ENCODE results near the gene NABP1.
A peak's percentile ranks its signal among the peaks of the same experiment; 100 is the strongest.

Gene NABP1

DNA sequence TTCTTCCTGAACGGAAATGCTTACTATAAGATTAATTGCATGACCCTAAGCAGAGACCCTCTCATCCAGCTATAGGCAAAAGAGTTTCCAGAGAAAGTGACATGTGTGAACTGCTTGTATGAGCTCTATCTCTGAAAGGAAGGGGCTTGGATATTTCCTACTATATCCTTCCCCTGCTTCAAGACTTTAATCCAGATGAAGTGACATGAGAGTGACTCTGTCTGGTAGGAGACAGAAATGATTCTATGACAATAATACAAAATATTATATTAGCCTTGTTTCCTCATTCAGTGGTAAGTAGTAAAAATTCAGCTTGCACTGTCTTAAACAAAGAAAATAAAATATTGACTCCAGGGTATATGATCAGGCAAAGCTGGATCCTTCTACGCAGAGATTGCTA, 37.5 kb downstream of the NABP1 start:
- TF ChIP-seq, protein P1, sequence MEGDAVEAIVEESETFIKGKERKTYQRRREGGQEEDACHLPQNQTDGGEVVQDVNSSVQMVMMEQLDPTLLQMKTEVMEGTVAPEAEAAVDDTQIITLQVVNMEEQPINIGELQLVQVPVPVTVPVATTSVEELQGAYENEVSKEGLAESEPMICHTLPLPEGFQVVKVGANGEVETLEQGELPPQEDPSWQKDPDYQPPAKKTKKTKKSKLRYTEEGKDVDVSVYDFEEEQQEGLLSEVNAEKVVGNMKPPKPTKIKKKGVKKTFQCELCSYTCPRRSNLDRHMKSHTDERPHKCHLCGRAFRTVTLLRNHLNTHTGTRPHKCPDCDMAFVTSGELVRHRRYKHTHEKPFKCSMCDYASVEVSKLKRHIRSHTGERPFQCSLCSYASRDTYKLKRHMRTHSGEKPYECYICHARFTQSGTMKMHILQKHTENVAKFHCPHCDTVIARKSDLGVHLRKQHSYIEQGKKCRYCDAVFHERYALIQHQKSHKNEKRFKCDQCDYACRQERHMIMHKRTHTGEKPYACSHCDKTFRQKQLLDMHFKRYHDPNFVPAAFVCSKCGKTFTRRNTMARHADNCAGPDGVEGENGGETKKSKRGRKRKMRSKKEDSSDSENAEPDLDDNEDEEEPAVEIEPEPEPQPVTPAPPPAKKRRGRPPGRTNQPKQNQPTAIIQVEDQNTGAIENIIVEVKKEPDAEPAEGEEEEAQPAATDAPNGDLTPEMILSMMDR (IDR thresholded peaks at IDR 0.05; ENCODE audit: insufficient read depth, low read depth, low read length, missing control alignments) = no peak
- H3K4me3 ChIP-seq (ENCODE audit: low read depth, low read length) = no peak overlapping the region
- DNase-seq (ENCODE audit: low read depth) = no peak

DNA sequence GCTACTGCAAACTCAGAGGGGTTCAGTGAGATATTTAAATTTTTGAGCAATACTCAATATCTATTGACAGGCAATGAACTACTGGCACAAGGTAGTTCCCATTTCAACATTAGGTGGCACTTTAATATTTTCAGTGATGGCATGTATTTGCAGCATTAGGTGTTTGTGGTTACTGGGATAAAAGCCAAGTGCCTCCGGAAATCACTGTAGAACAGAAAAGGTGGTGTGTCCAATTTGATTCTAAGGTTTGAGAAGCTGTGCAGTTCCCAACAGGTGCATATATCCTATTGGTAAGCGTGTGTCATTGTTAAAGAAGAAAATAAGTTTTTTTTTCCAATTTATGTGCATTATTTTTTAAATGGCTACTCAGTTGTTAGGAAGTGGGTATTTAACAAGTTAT, 41.3 kb downstream of the NABP1 start:
- H3K4me3 ChIP-seq (ENCODE audit: low read depth, low read length) = no peak overlapping the region
- TF ChIP-seq, protein P1 (IDR thresholded peaks at IDR 0.05; ENCODE audit: insufficient read depth, low read depth, low read length, missing control alignments) = no peak
- DNase-seq (ENCODE audit: low read depth) = no peak

DNA sequence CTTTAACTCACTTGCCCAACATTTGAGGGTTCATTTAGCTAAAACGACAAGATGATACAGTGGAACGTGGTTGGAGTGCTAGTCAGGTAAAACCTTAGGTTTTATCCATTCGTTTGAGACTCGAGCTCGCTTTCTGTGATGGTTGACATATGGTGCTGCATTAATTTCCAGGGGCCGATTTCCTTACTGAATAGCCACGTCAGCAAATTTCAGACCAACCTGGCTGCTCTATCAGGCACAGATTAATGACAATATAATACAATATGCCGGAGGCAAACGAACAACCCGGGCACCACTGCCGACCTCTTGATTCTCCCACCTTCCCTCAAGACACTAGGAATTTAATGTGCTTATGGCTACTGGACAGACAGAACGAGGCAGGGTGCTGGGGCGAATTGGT, 42.0 kb downstream of the NABP1 start:
- no peak overlapping the region for H3K4me3 ChIP-seq (ENCODE audit: low read depth, low read length)
- TF ChIP-seq, protein P1 (IDR thresholded peaks at IDR 0.05; ENCODE audit: insufficient read depth, low read depth, low read length, missing control alignments) = no peak
- no peak for DNase-seq (ENCODE audit: low read depth)

DNA sequence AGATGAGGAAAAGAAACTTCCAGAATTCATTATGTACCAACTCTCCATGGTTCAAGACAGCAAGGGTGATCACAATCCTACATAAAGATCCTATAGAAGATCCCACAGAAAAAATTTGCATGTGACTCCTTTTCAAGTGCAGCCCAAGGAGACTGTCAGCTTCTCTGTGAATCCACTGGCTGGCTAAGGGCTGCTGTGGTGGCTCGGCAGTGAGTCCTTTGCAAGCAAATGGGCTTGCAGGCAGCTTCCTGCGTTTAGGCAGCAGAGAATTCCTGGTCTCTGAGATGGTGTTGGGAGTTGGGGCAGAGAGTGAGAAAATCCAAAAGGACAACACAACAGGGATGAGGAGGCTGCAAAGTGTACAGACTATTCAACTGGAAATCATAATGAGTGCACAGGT, 43.4 kb downstream of the NABP1 start:
- no peak overlapping the region for H3K4me3 ChIP-seq (ENCODE audit: low read depth, low read length)
- no peak for DNase-seq (ENCODE audit: low read depth)
- TF ChIP-seq, protein P1 (IDR thresholded peaks at IDR 0.05; ENCODE audit: insufficient read depth, low read depth, low read length, missing control alignments) = no peak

DNA sequence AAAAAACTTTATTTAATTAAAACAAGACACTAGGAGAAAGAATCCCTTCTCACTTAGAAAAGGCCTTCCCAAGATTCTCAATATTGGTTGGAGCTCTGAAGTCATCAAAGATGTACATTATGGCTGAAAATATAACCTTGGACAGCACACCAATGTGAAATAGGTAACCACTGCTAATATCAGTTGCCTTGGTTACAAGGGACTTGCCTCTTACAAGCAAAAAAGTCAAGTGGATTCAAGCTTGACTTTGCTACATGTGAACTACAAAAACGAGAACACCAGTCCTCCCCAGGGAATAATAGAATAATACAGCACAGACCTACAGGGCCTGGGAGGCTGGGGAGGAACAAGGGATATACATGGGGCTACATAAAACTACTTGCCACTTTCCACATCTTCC, 46.1 kb downstream of the NABP1 start:
- H3K4me3 ChIP-seq (ENCODE audit: low read depth, low read length) = no peak overlapping the region
- TF ChIP-seq, protein P1 (IDR thresholded peaks at IDR 0.05; ENCODE audit: insufficient read depth, low read depth, low read length, missing control alignments) = no peak
- DNase-seq (ENCODE audit: low read depth) = peak; percentile 36

DNA sequence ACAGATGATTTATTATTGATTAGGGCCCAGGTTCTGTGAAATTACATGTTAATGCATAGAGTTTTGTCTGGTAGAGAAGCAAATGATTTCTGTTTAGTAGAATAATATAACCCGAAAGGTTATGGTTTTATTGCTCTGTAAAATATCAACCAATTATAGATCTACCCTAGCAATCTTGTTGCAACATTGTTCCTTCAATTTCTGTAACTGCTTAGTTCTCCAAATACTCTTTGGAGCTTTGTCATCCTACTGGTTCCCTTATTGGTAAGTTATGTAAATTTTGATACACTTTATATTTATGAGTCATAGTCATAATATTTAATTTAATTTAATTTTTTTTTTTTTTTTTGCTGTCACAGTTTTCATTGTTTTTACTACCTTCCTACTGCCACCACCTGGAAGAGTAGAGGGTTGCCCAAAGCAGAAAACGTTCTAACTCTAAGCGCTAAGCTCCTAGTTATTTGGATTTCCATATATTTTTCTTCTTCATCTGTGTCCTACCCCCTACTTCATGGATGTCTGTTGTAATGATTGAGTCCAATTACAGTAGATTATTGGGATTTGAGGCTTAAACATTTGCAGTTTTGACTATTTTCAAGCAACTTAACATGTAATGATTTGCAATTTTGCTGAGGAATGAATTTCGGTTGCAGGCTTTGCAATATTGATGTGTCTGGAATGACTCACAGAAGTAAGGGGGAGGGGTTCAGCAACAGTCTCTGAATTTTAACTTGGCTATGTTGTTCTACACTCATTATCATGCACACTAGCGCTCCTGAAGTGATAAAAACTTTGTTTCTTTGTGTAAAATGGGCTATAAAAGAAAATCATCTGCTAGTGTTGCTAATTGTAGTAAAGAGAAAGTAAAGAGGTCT, 51.1 kb downstream of the NABP1 start:
- TF ChIP-seq, protein P1 (IDR thresholded peaks at IDR 0.05; ENCODE audit: insufficient read depth, low read depth, low read length, missing control alignments) = no peak
- DNase-seq (ENCODE audit: low read depth) = peak; percentile 29
- H3K4me3 ChIP-seq (ENCODE audit: low read depth, low read length) = no peak overlapping the region

DNA sequence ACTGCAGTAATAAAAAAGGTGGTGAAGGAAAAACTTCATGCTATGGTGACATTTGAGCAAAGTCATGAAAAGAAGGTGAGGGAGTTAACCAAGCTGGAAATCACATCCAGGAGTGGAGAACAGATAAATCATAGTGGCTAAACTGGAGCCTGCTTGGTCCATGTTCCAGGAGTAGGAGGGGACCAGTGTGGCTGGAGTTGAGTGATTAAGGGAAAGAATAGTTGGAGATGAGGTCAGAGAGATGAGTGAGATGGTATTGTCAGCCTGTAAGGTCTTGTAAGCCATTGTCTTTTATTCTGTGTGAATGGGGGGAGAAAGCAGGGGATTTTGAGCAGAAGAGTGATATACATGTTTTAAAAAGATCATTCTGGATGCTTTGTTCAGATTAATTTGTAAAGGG, 52.3 kb downstream of the NABP1 start:
- TF ChIP-seq, protein P1 (IDR thresholded peaks at IDR 0.05; ENCODE audit: insufficient read depth, low read depth, low read length, missing control alignments) = no peak
- H3K4me3 ChIP-seq (ENCODE audit: low read depth, low read length) = no peak overlapping the region
- DNase-seq (ENCODE audit: low read depth) = no peak

All from GM12865 (cell line).